Stimulated activated CD4-positive, alpha-beta T cell treated with anti-CD3 and anti-CD28 coated beads, Interleukin-1b, Interleukin-23, amount 100 ng/mL, for 1 hour (primary cell): ENCODE data around the gene HCN3.
"Not testable (repeated sequence)": the region's sequence is repeated elsewhere in the genome, so short reads cannot be mapped to it uniquely, and the experiment has no call there.

Experiments used
- DNase-seq, 2 donors: peaks; one replicate each; pipeline ENCODE4 v3.0.0-alpha.2; 2020; ENCODE audit warnings: low read depth in 2 of 2

Gene HCN3

DNA sequence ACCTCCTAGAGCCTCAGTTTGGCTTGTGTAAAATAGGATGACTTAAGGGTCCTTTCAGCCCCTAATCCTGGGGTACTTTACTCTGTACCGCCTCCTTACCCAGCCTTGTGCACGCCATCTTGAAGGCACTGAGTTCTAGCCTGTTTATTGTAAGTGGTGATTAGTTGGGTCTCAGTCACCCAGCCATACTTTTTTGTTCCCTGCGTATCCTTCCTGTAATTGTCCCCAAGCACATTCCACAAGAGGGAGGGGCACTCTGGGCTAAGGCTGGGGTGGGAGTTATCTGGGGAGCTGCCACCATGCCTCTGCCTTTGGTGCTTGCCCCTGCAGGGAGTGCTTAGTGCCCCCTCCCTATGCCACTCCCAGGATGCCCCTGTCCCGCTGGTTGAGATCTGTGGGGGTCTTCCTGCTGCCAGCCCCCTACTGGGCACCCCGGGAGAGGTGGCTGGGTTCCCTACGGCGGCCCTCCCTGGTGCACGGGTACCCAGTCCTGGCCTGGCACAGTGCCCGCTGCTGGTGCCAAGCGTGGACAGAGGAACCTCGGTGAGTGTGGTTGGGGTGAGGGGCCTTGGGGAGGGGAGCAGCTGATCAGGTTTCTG lies 32.3 kb downstream of the HCN3 start:
- DNase-seq = no peak

DNA sequence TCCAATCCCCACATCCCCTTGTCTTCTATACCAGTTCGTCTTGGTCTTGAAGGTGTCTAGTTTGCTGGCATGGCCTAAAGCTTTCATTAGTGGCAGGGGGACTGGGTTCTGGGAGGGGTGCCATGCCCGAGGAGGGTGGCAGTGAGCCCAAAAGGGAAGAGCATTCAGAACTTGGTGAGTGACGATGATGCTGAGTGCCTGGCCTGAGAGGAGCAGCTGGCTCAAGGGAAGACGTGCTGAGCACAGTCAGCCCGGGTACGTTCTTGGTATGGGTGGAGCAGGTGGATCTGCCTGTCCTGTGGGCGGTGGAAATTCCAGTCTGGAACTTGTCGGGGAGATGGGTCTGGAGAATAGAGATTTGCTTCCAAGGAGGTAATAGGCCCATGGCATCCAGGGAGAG lies 36.0 kb downstream of the HCN3 start:
- no peak for DNase-seq

- no peak for DNase-seq
Measured at GRCh38 chr1:155316922-155317321, 39.7 kb downstream of the HCN3 start.

GRCh38 chr1:155318082-155318481 lies 40.8 kb downstream of the HCN3 start:
- no peak for DNase-seq

DNA sequence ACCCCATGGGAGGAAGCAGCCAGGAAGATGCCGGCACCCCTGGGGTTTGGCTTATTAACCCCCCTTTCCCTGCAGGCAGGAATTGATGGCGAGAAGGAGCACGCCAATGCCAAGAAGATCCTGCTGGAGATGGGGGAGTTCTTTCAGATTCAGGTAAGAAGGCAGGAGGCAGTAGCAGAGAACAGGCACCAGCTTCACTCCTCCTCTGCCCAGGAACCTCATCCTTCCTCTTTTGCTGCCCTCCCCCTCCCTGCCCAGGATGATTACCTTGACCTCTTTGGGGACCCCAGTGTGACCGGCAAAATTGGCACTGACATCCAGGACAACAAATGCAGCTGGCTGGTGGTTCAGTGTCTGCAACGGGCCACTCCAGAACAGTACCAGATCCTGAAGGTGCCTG lies 42.3 kb downstream of the HCN3 start:
- DNase-seq = no peak

DNA sequence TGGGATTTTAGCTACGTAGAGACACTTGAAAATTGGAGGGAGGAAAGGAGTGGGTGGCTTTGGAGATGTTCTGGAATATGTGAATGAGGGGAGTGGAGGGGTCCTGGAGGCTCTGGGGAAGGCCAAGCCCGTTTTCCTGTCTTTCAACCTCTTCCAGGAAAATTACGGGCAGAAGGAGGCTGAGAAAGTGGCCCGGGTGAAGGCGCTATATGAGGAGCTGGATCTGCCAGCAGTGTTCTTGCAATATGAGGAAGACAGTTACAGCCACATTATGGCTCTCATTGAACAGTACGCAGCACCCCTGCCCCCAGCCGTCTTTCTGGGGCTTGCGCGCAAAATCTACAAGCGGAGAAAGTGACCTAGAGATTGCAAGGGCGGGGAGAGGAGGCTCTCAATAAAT lies 43.0 kb downstream of the HCN3 start:
- DNase-seq = no peak

DNA sequence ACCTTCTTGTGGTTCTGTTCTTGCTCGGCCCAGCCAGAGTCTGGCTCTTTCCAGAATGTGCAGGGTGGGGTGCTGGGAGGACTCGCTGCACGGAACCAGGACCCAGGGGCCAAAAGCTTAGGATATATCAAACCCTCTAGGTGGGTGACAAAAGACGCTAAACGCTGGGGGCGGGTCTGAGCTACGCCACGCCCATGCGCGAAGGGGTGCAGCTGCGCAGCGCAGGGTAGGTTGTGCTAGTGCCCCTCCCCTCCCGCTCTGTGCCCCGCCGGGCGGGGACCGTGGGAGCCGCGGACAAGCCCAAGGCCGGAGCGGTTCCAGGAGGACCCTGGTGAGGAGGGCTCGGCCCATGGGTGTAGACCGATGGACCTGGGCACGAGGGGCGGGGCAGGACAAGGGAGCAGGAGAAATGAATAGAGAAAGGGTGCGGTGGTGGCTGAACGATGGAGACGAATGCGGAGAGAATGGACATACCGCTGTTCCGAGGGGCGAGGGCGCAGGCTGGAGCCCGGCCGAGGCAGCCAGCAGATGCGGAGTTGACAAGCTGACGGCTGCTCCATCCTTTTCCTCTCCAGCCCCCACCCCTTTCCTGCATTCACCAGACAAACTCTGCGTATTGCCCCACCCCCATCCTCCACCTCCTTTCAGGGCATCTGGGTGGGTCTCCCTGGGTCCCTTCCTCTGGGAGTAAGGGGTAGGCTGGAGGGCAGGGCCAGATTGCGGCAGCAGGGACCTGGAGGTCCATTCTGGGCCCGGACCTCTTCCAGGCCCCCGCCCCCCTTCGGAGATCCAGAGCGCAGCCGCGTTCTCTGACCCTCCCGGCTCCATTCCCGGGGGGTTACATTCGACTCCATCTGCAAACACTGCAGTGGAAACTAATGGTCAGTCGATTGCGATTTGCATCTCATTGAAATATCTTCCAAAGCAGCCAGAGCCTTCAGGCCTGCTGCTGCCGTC lies 43.7 kb downstream of the HCN3 start, which contains the start of gene RUSC1:
Gene RUSC1 (plus strand): TSS at position 234 of the 957 bp plus-strand sequence. CDS start 880 bp downstream, outside the sequence.
- DNase-seq = peak; percentile 24 to 60

DNA sequence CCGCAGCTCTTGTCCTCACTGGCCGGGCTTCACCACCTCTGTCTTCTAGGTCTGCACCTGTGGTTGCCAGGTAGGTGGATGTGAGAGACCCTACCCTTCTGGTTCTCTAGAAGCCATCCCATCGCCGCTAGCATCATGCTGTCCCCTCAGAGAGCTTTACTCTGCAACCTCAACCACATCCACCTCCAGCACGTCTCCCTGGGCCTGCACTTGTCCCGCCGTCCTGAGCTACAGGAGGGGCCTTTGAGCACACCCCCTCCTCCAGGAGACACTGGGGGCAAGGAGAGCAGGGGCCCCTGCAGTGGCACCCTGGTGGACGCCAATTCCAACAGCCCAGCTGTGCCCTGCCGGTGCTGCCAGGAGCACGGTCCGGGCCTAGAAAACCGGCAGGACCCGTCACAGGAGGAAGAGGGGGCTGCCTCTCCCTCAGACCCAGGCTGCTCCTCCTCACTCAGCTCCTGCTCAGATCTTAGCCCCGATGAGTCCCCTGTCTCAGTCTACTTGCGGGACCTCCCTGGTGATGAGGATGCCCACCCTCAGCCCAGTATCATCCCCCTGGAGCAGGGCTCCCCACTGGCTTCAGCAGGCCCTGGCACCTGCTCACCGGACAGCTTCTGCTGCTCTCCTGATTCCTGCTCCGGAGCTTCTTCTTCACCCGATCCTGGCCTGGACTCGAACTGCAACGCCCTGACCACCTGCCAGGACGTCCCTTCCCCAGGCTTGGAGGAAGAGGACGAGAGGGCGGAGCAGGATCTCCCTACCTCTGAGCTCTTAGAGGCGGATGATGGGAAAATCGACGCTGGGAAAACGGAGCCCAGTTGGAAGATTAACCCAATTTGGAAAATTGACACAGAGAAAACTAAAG lies 44.6 kb downstream of the HCN3 start:
- no peak for DNase-seq

DNA sequence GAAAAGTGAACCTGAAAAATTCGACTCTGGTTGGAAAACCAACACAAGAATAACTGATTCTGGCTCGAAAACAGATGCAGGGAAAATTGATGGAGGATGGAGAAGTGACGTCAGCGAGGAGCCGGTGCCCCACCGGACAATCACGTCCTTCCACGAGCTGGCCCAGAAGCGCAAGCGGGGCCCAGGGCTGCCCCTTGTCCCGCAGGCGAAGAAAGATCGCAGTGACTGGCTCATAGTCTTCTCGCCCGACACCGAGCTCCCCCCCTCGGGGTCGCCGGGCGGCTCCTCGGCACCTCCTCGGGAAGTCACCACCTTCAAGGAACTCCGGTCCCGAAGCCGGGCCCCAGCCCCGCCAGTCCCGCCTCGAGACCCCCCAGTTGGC lies 45.3 kb downstream of the HCN3 start:
- DNase-seq = no peak

- DNase-seq = peak; percentile 72 to 88
Measured at GRCh38 chr1:155322953-155323728, 45.9 kb downstream of the HCN3 start.

DNA sequence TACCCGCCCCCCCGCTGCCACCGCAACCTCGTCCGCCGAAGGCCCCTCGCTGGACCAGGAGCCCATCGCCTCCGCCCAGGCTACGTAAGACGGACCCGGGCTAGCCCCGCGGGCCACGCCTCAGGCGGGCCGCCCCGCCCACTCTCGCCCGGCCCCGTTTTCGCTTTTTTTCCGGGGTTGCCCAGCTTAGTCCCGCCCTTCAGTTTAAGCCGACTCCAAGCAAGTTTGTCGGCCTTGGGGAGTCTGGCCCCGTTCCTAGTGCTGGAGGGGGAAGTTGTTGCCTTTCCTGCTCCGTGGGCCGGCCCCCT lies 46.4 kb downstream of the HCN3 start:
- DNase-seq = peak; percentile 55 to 66

- DNase-seq = peak; percentile 64 to 76
Measured at GRCh38 chr1:155324037-155324716, 46.9 kb downstream of the HCN3 start.

DNA sequence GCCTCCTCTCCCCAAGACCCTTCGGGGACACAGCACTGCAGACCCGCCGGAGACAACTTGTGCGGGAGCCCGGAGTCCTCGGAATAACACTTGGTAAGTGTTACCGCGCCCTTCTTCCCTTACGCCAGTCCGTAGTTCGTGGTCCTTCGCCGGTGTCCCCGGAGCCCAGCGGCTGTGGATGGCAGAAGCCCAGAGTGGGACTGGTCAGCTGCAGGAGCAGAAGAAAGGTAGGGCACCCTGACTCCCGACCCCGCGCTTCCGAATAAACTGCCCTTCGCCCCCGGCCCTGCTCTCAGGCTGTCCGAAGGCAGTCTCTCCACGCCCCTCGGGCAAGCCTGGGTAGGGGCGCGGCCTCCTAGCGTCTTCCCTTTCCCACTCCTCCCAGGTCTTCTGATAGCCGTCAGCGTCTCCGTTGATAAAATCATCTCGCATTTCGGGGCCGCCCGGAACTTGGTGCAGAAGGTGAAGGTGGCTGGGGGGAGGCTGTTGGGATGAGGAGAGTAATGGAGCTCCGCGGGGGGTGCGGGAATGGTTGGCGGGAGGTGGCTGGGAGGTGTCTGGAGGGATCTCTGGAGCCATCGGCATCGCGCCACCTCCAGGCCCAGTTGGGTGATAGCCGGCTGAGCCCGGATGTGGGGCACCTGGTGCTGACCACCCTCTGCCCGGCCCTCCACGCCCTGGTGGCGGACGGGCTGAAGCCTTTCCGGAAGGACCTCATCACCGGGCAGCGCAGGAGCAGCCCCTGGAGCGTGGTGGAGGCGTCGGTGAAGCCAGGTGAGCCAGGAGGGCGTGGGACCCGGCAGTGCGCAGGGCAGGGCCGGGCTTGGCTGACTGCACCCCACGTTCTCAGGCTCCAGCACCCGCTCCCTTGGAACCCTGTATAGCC lies 47.7 kb downstream of the HCN3 start:
- DNase-seq = no peak

DNA sequence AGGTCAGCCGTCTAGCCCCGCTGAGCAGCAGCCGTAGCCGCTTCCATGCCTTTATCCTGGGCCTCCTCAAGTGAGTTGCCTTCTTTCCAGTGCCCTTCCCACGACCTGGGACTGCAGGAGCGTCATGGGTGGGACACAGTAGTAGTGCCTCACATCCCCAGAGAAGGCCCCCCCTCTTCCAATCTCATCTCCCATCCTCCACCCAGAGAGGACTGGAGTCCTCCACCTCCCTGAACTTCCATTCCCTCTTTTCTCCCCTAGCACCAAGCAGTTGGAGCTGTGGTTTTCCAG lies 48.3 kb downstream of the HCN3 start:
- no peak for DNase-seq

- DNase-seq = no peak
Measured at GRCh38 chr1:155326020-155326526, 48.8 kb downstream of the HCN3 start.

GRCh38 chr1:155326631-155327037 lies 49.4 kb downstream of the HCN3 start:
- DNase-seq = no peak

DNA sequence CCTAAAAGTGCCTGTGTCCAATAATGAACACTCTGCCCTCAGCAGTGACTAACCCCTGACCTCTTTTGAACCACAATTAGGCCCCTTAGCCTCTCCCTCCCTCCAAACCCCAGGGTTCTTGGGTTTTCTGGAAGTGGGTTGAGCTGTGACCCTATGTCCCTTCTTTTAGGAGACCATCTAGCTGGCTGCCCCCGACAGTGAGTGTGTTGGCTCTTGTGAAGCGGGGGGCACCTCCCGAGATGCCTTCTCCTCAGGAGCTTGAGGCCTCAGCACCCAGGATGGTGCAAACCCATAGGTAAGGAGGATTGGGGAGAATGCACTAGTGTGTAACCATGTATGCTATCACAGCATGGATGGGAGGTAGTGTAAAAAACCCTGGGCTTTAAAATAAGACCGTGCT lies 50.7 kb downstream of the HCN3 start:
- DNase-seq = no peak

- not testable (repeated sequence) for DNase-seq
Measured at GRCh38 chr1:155328856-155329255, 51.6 kb downstream of the HCN3 start.

- DNase-seq = no peak
Measured at GRCh38 chr1:155329980-155330598, 52.8 kb downstream of the HCN3 start.
